Measurements from ENCODE around the gene EPN3. TPM values are rescaled to one million over a fixed set of nuclear protein-coding genes. Genes with fewer than 3 reads are reported as not detected.

EPN3 gene
- total and polyA plus RNA-seq, 4 donors: 1.3 to 2.6 (median 2.5) TPM

- no peak overlapping the region for H3K27ac ChIP-seq (ENCODE audit: low read depth in 1 of 2, low read length in 1 of 2)
- WGBS, 2 donors: 78 to 91% methylated on average over 4 of the region's 4 CpGs
- no peaks in the 10 kb centered on the region for H3K27me3 ChIP-seq (ENCODE audit: control insufficient read depth in 3 of 3, insufficient read depth in 3 of 3, low read length in 2 of 3)
- H3K36me3 ChIP-seq (ENCODE audit: control insufficient read depth in 4 of 4, insufficient read depth in 4 of 4, low read length in 4 of 4): peaks cover 0 to 19% (median 2%) of the 10 kb centered on the region in 4 donors
- H3K4me3 ChIP-seq: no peak overlapping the region
- TF ChIP-seq CTCF (IDR thresholded peaks at IDR 0.05; ENCODE audit: control extremely low read depth, extremely low read depth): no peak
- DNase-seq (no peak), ATAC-seq (ENCODE audit: insufficient read depth, low FRiP score) (no peak)
- H3K9ac ChIP-seq (ENCODE audit: insufficient read depth in 1 of 2, low read length in 2 of 2): no peak overlapping the region
- peaks cover 5 to 24% (median 16%) of the 10 kb centered on the region in 5 donors for H3K4me1 ChIP-seq (ENCODE audit: control insufficient read depth in 5 of 5, insufficient read depth in 5 of 5, low read length in 5 of 5)
- no peaks in the 10 kb centered on the region for H3K9me3 ChIP-seq (ENCODE audit: control insufficient read depth in 4 of 4, insufficient read depth in 3 of 4, low read length in 3 of 4)
These were observed 52.8 kb downstream of the EPN3 start for GRCh38 chr17:50585346-50585745.

GRCh38 chr17:50585891-50586290 is 53.4 kb downstream of the EPN3 start:
- Histone ChIP-seq H3K27me3 (ENCODE audit: control insufficient read depth in 3 of 3, insufficient read depth in 3 of 3, low read length in 2 of 3) (no peaks in the 10 kb centered on the region), H3K4me3 (no peak overlapping the region), H3K4me1 (ENCODE audit: control insufficient read depth in 5 of 5, insufficient read depth in 5 of 5, low read length in 5 of 5) (peaks cover 6 to 30% (median 18%) of the 10 kb centered on the region in 5 donors), H3K9ac (ENCODE audit: insufficient read depth in 1 of 2, low read length in 2 of 2) (no peak overlapping the region), H3K9me3 (ENCODE audit: control insufficient read depth in 4 of 4, insufficient read depth in 3 of 4, low read length in 3 of 4) (no peaks in the 10 kb centered on the region), H3K27ac (ENCODE audit: low read depth in 1 of 2, low read length in 1 of 2) (no peak overlapping the region), H3K36me3 (ENCODE audit: control insufficient read depth in 4 of 4, insufficient read depth in 4 of 4, low read length in 4 of 4) (peaks cover 0 to 23% (median 2%) of the 10 kb centered on the region in 4 donors)
- 88 to 89% methylated on average over 8 of the region's 8 CpGs for WGBS, 2 donors
- no peak for TF ChIP-seq CTCF (IDR thresholded peaks at IDR 0.05; ENCODE audit: control extremely low read depth, extremely low read depth)
- DNase-seq (no peak), ATAC-seq (ENCODE audit: insufficient read depth, low FRiP score) (no peak)

GRCh38 chr17:50586421-50587247 is 54.1 kb downstream of the EPN3 start:
- 93 to 98% methylated on average over 9 of the region's 9 CpGs for WGBS, 2 donors
- no peaks in the 10 kb centered on the region for H3K27me3 ChIP-seq (ENCODE audit: control insufficient read depth in 3 of 3, insufficient read depth in 3 of 3, low read length in 2 of 3)
- no peak overlapping the region for H3K27ac ChIP-seq (ENCODE audit: low read depth in 1 of 2, low read length in 1 of 2)
- TF ChIP-seq CTCF (IDR thresholded peaks at IDR 0.05; ENCODE audit: control extremely low read depth, extremely low read depth): no peak
- H3K4me1 ChIP-seq (ENCODE audit: control insufficient read depth in 5 of 5, insufficient read depth in 5 of 5, low read length in 5 of 5): peaks cover 6 to 37% (median 18%) of the 10 kb centered on the region in 5 donors
- no peak overlapping the region for H3K9ac ChIP-seq (ENCODE audit: insufficient read depth in 1 of 2, low read length in 2 of 2)
- no peak for ATAC-seq (ENCODE audit: insufficient read depth, low FRiP score)
- H3K4me3 ChIP-seq: no peak overlapping the region
- peaks cover 0 to 22% (median 2%) of the 10 kb centered on the region in 4 donors for H3K36me3 ChIP-seq (ENCODE audit: control insufficient read depth in 4 of 4, insufficient read depth in 4 of 4, low read length in 4 of 4)
- no peak for DNase-seq
- no peaks in the 10 kb centered on the region for H3K9me3 ChIP-seq (ENCODE audit: control insufficient read depth in 4 of 4, insufficient read depth in 3 of 4, low read length in 3 of 4)

Measured in lung (tissue), 12 donors.